Neuronal stem cell (in vitro differentiated cells): ENCODE data around the gene KLK11.

Experiments used
- DNase-seq: peaks from one replicate; pipeline ENCODE4 v3.0.0-alpha.2; 2013; ENCODE audit warnings: low spot score
- H2AFZ ChIP-seq: one replicate; pipeline ENCODE4 v1.6.1; 2013; ENCODE audit warnings: mild to moderate bottlenecking, low read length, inconsistent platforms
- H2AK5ac ChIP-seq: 2 replicates; pipeline ENCODE4 v1.6.1; 2013; ENCODE audit warnings: low read depth, mild to moderate bottlenecking, inconsistent platforms, low read length, moderate library complexity, mixed read lengths
- H2BK120ac ChIP-seq: 2 replicates; pipeline ENCODE4 v1.6.1; 2013; ENCODE audit warnings: low read depth, mild to moderate bottlenecking, inconsistent platforms, low read length, moderate library complexity, mixed read lengths
- H2BK12ac ChIP-seq: one replicate; pipeline ENCODE4 v1.6.1; 2013; ENCODE audit warnings: low read length, inconsistent platforms
- H2BK15ac ChIP-seq: 2 replicates; pipeline ENCODE4 v1.6.1; 2013; ENCODE audit warnings: mild to moderate bottlenecking, low read length, inconsistent platforms, mixed read lengths
- H2BK5ac ChIP-seq: one replicate; pipeline ENCODE4 v1.6.1; 2013; ENCODE audit warnings: inconsistent platforms, mild to moderate bottlenecking, low read length, moderate library complexity
- H3K14ac ChIP-seq: one replicate; pipeline ENCODE4 v1.6.1; 2013; ENCODE audit warnings: low read length, inconsistent platforms
- H3K18ac ChIP-seq: 2 replicates; pipeline ENCODE4 v1.6.1; 2013; ENCODE audit warnings: low read length, inconsistent platforms
- H3K23ac ChIP-seq: 2 replicates; pipeline ENCODE4 v1.6.1; 2013; ENCODE audit warnings: low read depth, mild to moderate bottlenecking, mixed read lengths, low read length, inconsistent platforms; ENCODE audit not compliant: poor library complexity
- H3K27ac ChIP-seq: replicated peaks from 3 replicates; pipeline ENCODE4 v1.5.1; 2013; ENCODE audit warnings: low read length, inconsistent platforms
- H3K27me3 ChIP-seq, 3 experiments: 2 replicates each; pipeline ENCODE4 v1.6.1; 2013; ENCODE audit warnings: low read length in 3 of 3, mild to moderate bottlenecking in 2 of 3, inconsistent platforms in 1 of 3, low read depth in 1 of 3, mixed read lengths in 1 of 3, moderate library complexity in 1 of 3; ENCODE audit not compliant: control insufficient read depth in 3 of 3, insufficient read depth in 3 of 3
- H3K36me3 ChIP-seq, 2 donors: replicated peaks in 1 of 2; 2 replicates each; pipeline ENCODE4 v1.6.1; 2013; ENCODE audit warnings: low read length in 2 of 2; ENCODE audit not compliant: control insufficient read depth in 2 of 2, insufficient read depth in 2 of 2
- H3K4ac ChIP-seq: 2 replicates; pipeline ENCODE4 v1.6.1; 2013; ENCODE audit warnings: inconsistent platforms, mild to moderate bottlenecking, low read length, moderate library complexity
- H3K4me1 ChIP-seq, 2 donors: 1 replicate in 1 of 2; 2 replicates in 1 of 2; pipeline ENCODE4 v1.6.1; 2013; ENCODE audit warnings: low read length in 2 of 2, low read depth in 1 of 2; ENCODE audit not compliant: control insufficient read depth in 2 of 2, insufficient read depth in 1 of 2
- H3K4me2 ChIP-seq: one replicate; pipeline ENCODE4 v1.6.1; 2013; ENCODE audit warnings: mild to moderate bottlenecking, low read length, inconsistent platforms; ENCODE audit not compliant: insufficient read depth, poor library complexity, severe bottlenecking
- H3K4me3 ChIP-seq, 2 donors: 2 replicates each; pipeline ENCODE4 v1.5.1; 2013; ENCODE audit warnings: low read length in 2 of 2, mild to moderate bottlenecking in 2 of 2, inconsistent platforms in 1 of 2, moderate library complexity in 1 of 2
- H3K79me1 ChIP-seq: one replicate; pipeline ENCODE4 v1.6.1; 2013; ENCODE audit warnings: low read depth, mild to moderate bottlenecking, inconsistent platforms, low read length, moderate library complexity
- H3K9ac ChIP-seq: one replicate; pipeline ENCODE4 v1.6.1; 2013; ENCODE audit warnings: mild to moderate bottlenecking, low read depth, low read length, inconsistent platforms; ENCODE audit not compliant: poor library complexity
- H3K9me3 ChIP-seq, 2 donors: replicated peaks in 1 of 2; 2 replicates each; pipeline versions ENCODE3 to v1.6.1; 2013; ENCODE audit warnings: low read length in 2 of 2, mild to moderate bottlenecking in 2 of 2, inconsistent platforms in 1 of 2, low read depth in 1 of 2, mixed read lengths in 1 of 2, moderate library complexity in 1 of 2; ENCODE audit not compliant: control insufficient read depth in 2 of 2, insufficient read depth in 1 of 2
- H4K8ac ChIP-seq: one replicate; pipeline ENCODE4 v1.6.1; 2013; ENCODE audit warnings: low read depth, mild to moderate bottlenecking, inconsistent platforms, low read length, moderate library complexity
- H4K91ac ChIP-seq: one replicate; pipeline ENCODE4 v1.6.1; 2013; ENCODE audit warnings: low read length, low read depth, mild to moderate bottlenecking, inconsistent platforms; ENCODE audit not compliant: poor library complexity
- WGBS, 2 donors: extraction: QIAGEN DNeasy Blood & Tissue Kit; methylation state at CpG; one replicate each; pipeline ENCODE4 v1.1.7; 2013; ENCODE audit warnings: missing lambda C conversion rate in 2 of 2, mixed read lengths in 1 of 2; ENCODE audit not compliant: insufficient read length in 2 of 2, insufficient replicate concordance in 1 of 2; ENCODE audit errors: extremely low coverage in 2 of 2; 5-methylcytosine and 5-hydroxymethylcytosine counted together

Gene KLK11

GRCh38 chr19:51007488-51007887 lies 18.9 kb downstream of the KLK11 start:
- Histone ChIP-seq H3K14ac (no peak overlapping the region), H3K79me1 (no peaks in the 10 kb centered on the region), H4K91ac (no peak overlapping the region), H2BK15ac (no peak overlapping the region), H3K9me3 (no peaks in the 10 kb centered on the region), H3K18ac (no peak overlapping the region), H2AFZ (no peak overlapping the region), H4K8ac (no peak overlapping the region), H3K27ac (no peak overlapping the region), H3K4me1 (no peaks in the 10 kb centered on the region), H3K27me3 (peaks cover 0 to 18% (median 0%) of the 10 kb centered on the region in 3 experiments), H2AK5ac (no peak overlapping the region), H3K4ac (no peak overlapping the region), H2BK120ac (no peak overlapping the region), H3K4me3 (no peak overlapping the region), H3K23ac (no peak overlapping the region), H3K9ac (no peak overlapping the region), H3K36me3 (no peaks in the 10 kb centered on the region), H2BK5ac (no peak overlapping the region), H2BK12ac (no peak overlapping the region), H3K4me2 (no peak overlapping the region)
- WGBS, 2 donors = no CpG with 5 or more reads among the region's 3 CpGs
- no peak for DNase-seq

- Histone ChIP-seq H2BK12ac (peak overlapping the region; percentile 81), H3K79me1 (no peaks in the 10 kb centered on the region), H3K18ac (peak overlapping the region; percentile 83), H2AFZ (no peak overlapping the region), H3K4me2 (no peak overlapping the region), H4K8ac (no peak overlapping the region), H2BK120ac (no peak overlapping the region), H3K27me3 (peaks cover 0 to 18% (median 0%) of the 10 kb centered on the region in 3 experiments), H3K9me3 (no peaks in the 10 kb centered on the region), H2AK5ac (peak overlapping the region; percentile 86), H4K91ac (no peak overlapping the region), H3K4ac (no peak overlapping the region), H3K36me3 (no peaks in the 10 kb centered on the region), H3K9ac (no peak overlapping the region), H3K14ac (peak overlapping the region; percentile 67), H3K4me3 (no peak overlapping the region), H3K27ac (no peak overlapping the region), H3K23ac (no peak overlapping the region), H3K4me1 (peaks cover 0 to 4% of the 10 kb centered on the region in 2 donors), H2BK5ac (peak overlapping the region; percentile 59), H2BK15ac (no peak overlapping the region)
- DNase-seq = no peak
- no CpG with 5 or more reads among the region's 8 CpGs for WGBS, 2 donors
Measured at GRCh38 chr19:51006406-51006805, 20.0 kb downstream of the KLK11 start.

- Histone ChIP-seq H3K79me1 (no peaks in the 10 kb centered on the region), H3K23ac (no peak overlapping the region), H2BK12ac (no peak overlapping the region), H2AFZ (no peak overlapping the region), H4K8ac (no peak overlapping the region), H3K4me1 (peaks cover 0 to 8% of the 10 kb centered on the region in 2 donors), H3K9ac (no peak overlapping the region), H4K91ac (no peak overlapping the region), H3K4me3 (no peak overlapping the region), H3K36me3 (no peaks in the 10 kb centered on the region), H2BK120ac (no peak overlapping the region), H2AK5ac (no peak overlapping the region), H2BK5ac (no peak overlapping the region), H3K14ac (no peak overlapping the region), H3K4me2 (no peak overlapping the region), H3K27ac (no peak overlapping the region), H2BK15ac (no peak overlapping the region), H3K27me3 (peaks cover 0 to 18% (median 0%) of the 10 kb centered on the region in 3 experiments), H3K18ac (no peak overlapping the region), H3K4ac (no peak overlapping the region), H3K9me3 (no peaks in the 10 kb centered on the region)
- DNase-seq = no peak
- WGBS, 2 donors = no CpG with 5 or more reads among the region's 1 CpG
Measured at GRCh38 chr19:51005248-51005647, 21.2 kb downstream of the KLK11 start.

- Histone ChIP-seq H3K79me1 (no peaks in the 10 kb centered on the region), H3K4me2 (no peak overlapping the region), H2AFZ (no peak overlapping the region), H3K4me3 (no peak overlapping the region), H3K27me3 (peaks cover 0 to 8% (median 0%) of the 10 kb centered on the region in 3 experiments), H2BK120ac (peak overlapping the region; percentile 69), H3K18ac (peak overlapping the region; percentile 31), H3K36me3 (no peaks in the 10 kb centered on the region), H3K14ac (peak overlapping the region; percentile 31), H2BK5ac (no peak overlapping the region), H3K9ac (no peak overlapping the region), H3K9me3 (no peaks in the 10 kb centered on the region), H4K8ac (no peak overlapping the region), H3K4me1 (peaks cover 0 to 8% of the 10 kb centered on the region in 2 donors), H3K4ac (no peak overlapping the region), H2BK15ac (peak overlapping the region; percentile 91), H3K27ac (no peak overlapping the region), H3K23ac (peak overlapping the region; percentile 59), H4K91ac (no peak overlapping the region), H2BK12ac (no peak overlapping the region), H2AK5ac (peak overlapping the region; percentile 76)
- no peak for DNase-seq
- WGBS, 2 donors = no CpG with 5 or more reads among the region's 7 CpGs
Measured at GRCh38 chr19:51003316-51003715, 23.1 kb downstream of the KLK11 start.
